Mucosa of descending colon (tissue), 3 donors: Measurements from ENCODE around the gene PHACTR2. TPM values are rescaled to one million over a fixed set of nuclear protein-coding genes. Genes with fewer than 3 reads are reported as not detected.
A peak's percentile ranks its signal among the peaks of the same experiment; 100 is the strongest.

Experiments used
- ATAC-seq: fragments of 200-7000 bp; cut with Tn5 transposase; one replicate; pipeline ENCODE4 v1.9.1; 2020; ENCODE audit warnings: mild to moderate bottlenecking, moderate library complexity
- DNase-seq, 3 donors: peaks; one replicate each; pipeline ENCODE4 v3.0.0-alpha.2; 2020
- H3K36me3 ChIP-seq: fragments of 200-600 bp; one replicate; pipeline ENCODE4 v1.8.0; 2021; ENCODE audit warnings: low read depth, mild to moderate bottlenecking
- H3K4me1 ChIP-seq: fragments of 200-600 bp; one replicate; pipeline ENCODE4 v1.8.0; 2021; ENCODE audit warnings: low read depth, mild to moderate bottlenecking
- H3K4me3 ChIP-seq: fragments of 200-600 bp; one replicate; pipeline ENCODE4 v1.8.0; 2021; ENCODE audit warnings: mild to moderate bottlenecking
- H3K9me3 ChIP-seq: fragments of 200-600 bp; one replicate; pipeline ENCODE4 v1.8.0; 2021; ENCODE audit warnings: mild to moderate bottlenecking
- CTCF ChIP-seq: fragments of 200-600 bp; IDR thresholded peaks from one replicate; pipeline ENCODE4 v1.8.0; 2022; ENCODE audit warnings: antibody characterized with exemption, mild to moderate bottlenecking
- intact Hi-C, 2 donors: fragments of 100-400 bp; cut with DNase I in 1 of 2; cut with micrococcal nuclease in 1 of 2; formaldehyde crosslinking; loops; one replicate each; pipeline versions ENCODE4 v1.11.0 to v1.11.1; 2022; cut with DNase I, micrococcal nuclease
- total RNA-seq, 3 donors: library from RNA; stranded (reverse); fragmentation: NEBNext Ultra II Directional in 2 of 3; extraction: Animal tissue kit (Norgen Biotek cat#: 25700) in 2 of 3; gene quantifications; one replicate each; pipeline versions ENCODE4 v1.2.1 to v1.2.4, GENCODE V29; 2021 to 2023
- donor health status: DM: no; HTN: no; CAD: no; lungs with moderate emphysema.
- donor health status: DM: no; HTN: no; CAD: no.
- donor health status: DM: no; HTN: yes; CAD: no.

The PHACTR2 gene
- total RNA-seq, 3 donors from 2014 or later = 49.5 to 70.8 (median 53.4) TPM

- Histone ChIP-seq H3K4me1 (no peaks in the 10 kb centered on the region), H3K36me3 (no peaks in the 10 kb centered on the region), H3K4me3 (no peak overlapping the region), H3K9me3 (no peaks in the 10 kb centered on the region)
- intact Hi-C loops = no loop called here
- ATAC-seq (no peak), DNase-seq (no peak)
- TF ChIP-seq CTCF = no peak
Measured at GRCh38 chr6:143804835-143805239, 127.1 kb downstream of the PHACTR2 start.

GRCh38 chr6:143806282-143807102 lies 128.7 kb downstream of the PHACTR2 start:
- no peak overlapping the region for H3K4me3 ChIP-seq
- intact Hi-C loops = no loop called here
- TF ChIP-seq CTCF = no peak
- ATAC-seq (peak; percentile 44), DNase-seq (peak in 1 of 3 donors; percentile 11)
- H3K9me3 ChIP-seq = no peaks in the 10 kb centered on the region
- H3K36me3 ChIP-seq = no peaks in the 10 kb centered on the region
- H3K4me1 ChIP-seq = no peaks in the 10 kb centered on the region

- no peak for TF ChIP-seq CTCF
- ATAC-seq = no peak
- Histone ChIP-seq H3K4me3 (no peak overlapping the region), H3K36me3 (no peaks in the 10 kb centered on the region), H3K4me1 (no peaks in the 10 kb centered on the region), H3K9me3 (no peaks in the 10 kb centered on the region)
- intact Hi-C loops = no loop called here
- DNase-seq = no peak
Measured at GRCh38 chr6:143807103-143807772, 129.5 kb downstream of the PHACTR2 start.

GRCh38 chr6:143810745-143811144 lies 133.0 kb downstream of the PHACTR2 start:
- TF ChIP-seq CTCF = no peak
- intact Hi-C loops = no loop called here

GRCh38 chr6:143811501-143812157 lies 133.9 kb downstream of the PHACTR2 start:
- DNase-seq (no peak), ATAC-seq (no peak)
- intact Hi-C loops = no loop called here
- H3K9me3 ChIP-seq = no peaks in the 10 kb centered on the region
- no peaks in the 10 kb centered on the region for H3K36me3 ChIP-seq
- no peak for TF ChIP-seq CTCF
- no peaks in the 10 kb centered on the region for H3K4me1 ChIP-seq
- no peak overlapping the region for H3K4me3 ChIP-seq

More at GRCh38 chr6:143810745-143811144, 133.0 kb downstream of the PHACTR2 start:
- Histone ChIP-seq H3K4me3 (no peak overlapping the region), H3K4me1 (no peaks in the 10 kb centered on the region), H3K36me3 (no peaks in the 10 kb centered on the region), H3K9me3 (no peaks in the 10 kb centered on the region)
- ATAC-seq = no peak
- no peak for DNase-seq
